GM21619 (cell line): ENCODE measurements around the gene KRTAP3-1.
"Not testable (repeated sequence)": the region's sequence is repeated elsewhere in the genome, so short reads cannot be mapped to it uniquely, and the experiment has no call there.

ENCODE experiments used
- ATAC-seq: cut with Tn5 transposase; IDR thresholded peaks from one replicate; pipeline ENCODE4 v1.9.1; 2021; ENCODE audit not compliant: unreplicated experiment

KRTAP3-1 gene

GRCh38 chr17:41016578-41017215 lies 7.8 kb upstream of the KRTAP3-1 start:
- no peak for ATAC-seq

- ATAC-seq: no peak
Measured at GRCh38 chr17:41015454-41015853, 6.5 kb upstream of the KRTAP3-1 start.

GRCh38 chr17:41013606-41014005 lies 4.7 kb upstream of the KRTAP3-1 start:
- no peak for ATAC-seq

GRCh38 chr17:41013181-41013580 lies 4.3 kb upstream of the KRTAP3-1 start:
- ATAC-seq: no peak

GRCh38 chr17:41012326-41013120 lies 3.6 kb upstream of the KRTAP3-1 start:
- no peak for ATAC-seq

GRCh38 chr17:41010441-41010840 lies 1.5 kb upstream of the KRTAP3-1 start:
- no peak for ATAC-seq

GRCh38 chr17:41009936-41010335 lies 1.0 kb upstream of the KRTAP3-1 start:
- no peak for ATAC-seq

- ATAC-seq: no peak
Measured at GRCh38 chr17:41009301-41009760, 403 bp upstream of the KRTAP3-1 start.

GRCh38 chr17:41004397-41004796 lies 4.5 kb downstream of the KRTAP3-1 start:
- ATAC-seq: no peak

- ATAC-seq: no peak
Measured at GRCh38 chr17:41003926-41004325, 5.0 kb downstream of the KRTAP3-1 start.

- ATAC-seq: no peak
Measured at GRCh38 chr17:41002814-41003213, 6.1 kb downstream of the KRTAP3-1 start.

- ATAC-seq: no peak
Measured at GRCh38 chr17:41001795-41002194, 7.1 kb downstream of the KRTAP3-1 start.

GRCh38 chr17:40999563-40999962 lies 9.4 kb downstream of the KRTAP3-1 start, which contains the start of gene KRTAP3-2:
KRTAP3-2 (minus strand) TSS chr17:40999906; CDS start chr17:40999853, 53 bp downstream.
- ATAC-seq: not testable (repeated sequence)

GRCh38 chr17:40997361-40997760 lies 11.6 kb downstream of the KRTAP3-1 start:
- ATAC-seq: no peak

- ATAC-seq: no peak
Measured at GRCh38 chr17:40996829-40997228, 12.1 kb downstream of the KRTAP3-1 start.

- ATAC-seq: no peak
Measured at GRCh38 chr17:40995116-40995515, 13.8 kb downstream of the KRTAP3-1 start.

GRCh38 chr17:40993839-40994238 lies 15.1 kb downstream of the KRTAP3-1 start, which contains the start of gene KRTAP3-3:
KRTAP3-3 (minus strand) TSS chr17:40994164; CDS start chr17:40994097, 67 bp downstream.
- ATAC-seq: no peak

GRCh38 chr17:40993084-40993483 lies 15.8 kb downstream of the KRTAP3-1 start:
- ATAC-seq: no peak

GRCh38 chr17:40992666-40993065 lies 16.3 kb downstream of the KRTAP3-1 start:
- ATAC-seq: no peak

GRCh38 chr17:40986920-40987319 lies 22.0 kb downstream of the KRTAP3-1 start:
- no peak for ATAC-seq

GRCh38 chr17:40984226-40984625 lies 24.7 kb downstream of the KRTAP3-1 start, which contains the start of gene KRT40:
KRT40 (minus strand) TSS chr17:40984326; CDS start chr17:40984273, 53 bp downstream.
- no peak for ATAC-seq

- no peak for ATAC-seq
Measured at GRCh38 chr17:40981115-40981514, 27.8 kb downstream of the KRTAP3-1 start.
